ENCODE measurements around the gene CERS6.

DNA sequence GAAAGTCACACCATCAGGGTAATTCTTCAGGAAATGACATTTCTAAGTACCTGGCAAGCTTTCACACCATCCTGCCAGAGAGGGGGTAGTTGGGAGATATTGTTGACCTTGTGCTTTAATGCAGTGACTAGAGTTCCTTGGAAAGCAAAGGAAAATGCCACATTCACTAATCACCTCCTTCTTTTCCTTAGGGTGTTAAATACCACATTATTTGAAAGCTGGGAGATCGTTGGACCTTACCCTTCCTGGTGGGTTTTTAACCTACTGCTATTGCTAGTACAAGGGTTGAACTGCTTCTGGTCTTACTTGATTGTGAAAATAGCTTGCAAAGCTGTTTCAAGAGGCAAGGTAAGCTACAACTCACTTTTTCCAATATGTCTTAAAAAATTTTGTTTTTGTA lies 309.3 kb downstream of the CERS6 start:
- TF ChIP-seq, protein P1, sequence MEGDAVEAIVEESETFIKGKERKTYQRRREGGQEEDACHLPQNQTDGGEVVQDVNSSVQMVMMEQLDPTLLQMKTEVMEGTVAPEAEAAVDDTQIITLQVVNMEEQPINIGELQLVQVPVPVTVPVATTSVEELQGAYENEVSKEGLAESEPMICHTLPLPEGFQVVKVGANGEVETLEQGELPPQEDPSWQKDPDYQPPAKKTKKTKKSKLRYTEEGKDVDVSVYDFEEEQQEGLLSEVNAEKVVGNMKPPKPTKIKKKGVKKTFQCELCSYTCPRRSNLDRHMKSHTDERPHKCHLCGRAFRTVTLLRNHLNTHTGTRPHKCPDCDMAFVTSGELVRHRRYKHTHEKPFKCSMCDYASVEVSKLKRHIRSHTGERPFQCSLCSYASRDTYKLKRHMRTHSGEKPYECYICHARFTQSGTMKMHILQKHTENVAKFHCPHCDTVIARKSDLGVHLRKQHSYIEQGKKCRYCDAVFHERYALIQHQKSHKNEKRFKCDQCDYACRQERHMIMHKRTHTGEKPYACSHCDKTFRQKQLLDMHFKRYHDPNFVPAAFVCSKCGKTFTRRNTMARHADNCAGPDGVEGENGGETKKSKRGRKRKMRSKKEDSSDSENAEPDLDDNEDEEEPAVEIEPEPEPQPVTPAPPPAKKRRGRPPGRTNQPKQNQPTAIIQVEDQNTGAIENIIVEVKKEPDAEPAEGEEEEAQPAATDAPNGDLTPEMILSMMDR (IDR thresholded peaks at IDR 0.05; ENCODE audit: low read depth, low read length, missing input control): no peak
- TF ChIP-seq TAF1 (conservative IDR thresholded peaks at IDR 0.05): no peak
- no peak for TF ChIP-seq SP1 (IDR thresholded peaks at IDR 0.05)
- TF ChIP-seq YY1 (IDR thresholded peaks at IDR 0.05): no peak
- TF ChIP-seq, protein P2, sequence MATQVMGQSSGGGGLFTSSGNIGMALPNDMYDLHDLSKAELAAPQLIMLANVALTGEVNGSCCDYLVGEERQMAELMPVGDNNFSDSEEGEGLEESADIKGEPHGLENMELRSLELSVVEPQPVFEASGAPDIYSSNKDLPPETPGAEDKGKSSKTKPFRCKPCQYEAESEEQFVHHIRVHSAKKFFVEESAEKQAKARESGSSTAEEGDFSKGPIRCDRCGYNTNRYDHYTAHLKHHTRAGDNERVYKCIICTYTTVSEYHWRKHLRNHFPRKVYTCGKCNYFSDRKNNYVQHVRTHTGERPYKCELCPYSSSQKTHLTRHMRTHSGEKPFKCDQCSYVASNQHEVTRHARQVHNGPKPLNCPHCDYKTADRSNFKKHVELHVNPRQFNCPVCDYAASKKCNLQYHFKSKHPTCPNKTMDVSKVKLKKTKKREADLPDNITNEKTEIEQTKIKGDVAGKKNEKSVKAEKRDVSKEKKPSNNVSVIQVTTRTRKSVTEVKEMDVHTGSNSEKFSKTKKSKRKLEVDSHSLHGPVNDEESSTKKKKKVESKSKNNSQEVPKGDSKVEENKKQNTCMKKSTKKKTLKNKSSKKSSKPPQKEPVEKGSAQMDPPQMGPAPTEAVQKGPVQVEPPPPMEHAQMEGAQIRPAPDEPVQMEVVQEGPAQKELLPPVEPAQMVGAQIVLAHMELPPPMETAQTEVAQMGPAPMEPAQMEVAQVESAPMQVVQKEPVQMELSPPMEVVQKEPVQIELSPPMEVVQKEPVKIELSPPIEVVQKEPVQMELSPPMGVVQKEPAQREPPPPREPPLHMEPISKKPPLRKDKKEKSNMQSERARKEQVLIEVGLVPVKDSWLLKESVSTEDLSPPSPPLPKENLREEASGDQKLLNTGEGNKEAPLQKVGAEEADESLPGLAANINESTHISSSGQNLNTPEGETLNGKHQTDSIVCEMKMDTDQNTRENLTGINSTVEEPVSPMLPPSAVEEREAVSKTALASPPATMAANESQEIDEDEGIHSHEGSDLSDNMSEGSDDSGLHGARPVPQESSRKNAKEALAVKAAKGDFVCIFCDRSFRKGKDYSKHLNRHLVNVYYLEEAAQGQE (IDR thresholded peaks at IDR 0.05): no peak
- TF ChIP-seq RAD21 (IDR thresholded peaks at IDR 0.05): no peak
- no peak for TF ChIP-seq HNF4A (conservative IDR thresholded peaks at IDR 0.05)
- TF ChIP-seq, protein P3, sequence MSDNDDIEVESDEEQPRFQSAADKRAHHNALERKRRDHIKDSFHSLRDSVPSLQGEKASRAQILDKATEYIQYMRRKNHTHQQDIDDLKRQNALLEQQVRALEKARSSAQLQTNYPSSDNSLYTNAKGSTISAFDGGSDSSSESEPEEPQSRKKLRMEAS (IDR thresholded peaks at IDR 0.05): no peak
- no peak for TF ChIP-seq GABPA (IDR thresholded peaks at IDR 0.05 in 1 of 2, conservative IDR thresholded peaks at IDR 0.05 in 1 of 2)
- no peak for TF ChIP-seq JUND (IDR thresholded peaks at IDR 0.05)
- no peak for TF ChIP-seq EGR1 (IDR thresholded peaks at IDR 0.05; ENCODE audit: low read depth in 2 of 2)
- TF ChIP-seq, protein P4, sequence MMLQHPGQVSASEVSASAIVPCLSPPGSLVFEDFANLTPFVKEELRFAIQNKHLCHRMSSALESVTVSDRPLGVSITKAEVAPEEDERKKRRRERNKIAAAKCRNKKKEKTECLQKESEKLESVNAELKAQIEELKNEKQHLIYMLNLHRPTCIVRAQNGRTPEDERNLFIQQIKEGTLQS (IDR thresholded peaks at IDR 0.05): no peak
- no peak for TF ChIP-seq FOXA1 (IDR thresholded peaks at IDR 0.05)

Data from liver (tissue), 3 donors.